Loucy (cell line): ENCODE results near the gene GRID1.
"Not testable (repeated sequence)": the region's sequence is repeated elsewhere in the genome, so short reads cannot be mapped to it uniquely, and the experiment has no call there.

Source experiments
- CTCF ChIP-seq: fragments of 200-600 bp; sonication (generic); conservative IDR thresholded peaks from 2 replicates; pipeline ENCODE4 v1.5.1; 2014; ENCODE audit warnings: mild to moderate bottlenecking, antibody characterized with exemption, low read length
- EZH2phosphoT487 ChIP-seq: fragments of 200-600 bp; IDR thresholded peaks from 2 replicates; pipeline ENCODE4 v1.6.1; 2018; ENCODE audit warnings: antibody characterized with exemption, mild to moderate bottlenecking, moderate library complexity, borderline replicate concordance

- TF ChIP-seq CTCF, EZH2phosphoT487: not testable (repeated sequence)
These were observed 667.5 kb downstream of the GRID1 start for GRCh38 chr10:85699066-85699465.
